22Rv1 (cell line): ENCODE measurements around the gene KIAA1671.

Experiments
- ZFX ChIP-seq: fragments of 450-650 bp; IDR thresholded peaks from 2 replicates; pipeline ENCODE4 v1.6.1; 2017; ENCODE audit warnings: antibody characterized with exemption, borderline replicate concordance
- TF ChIP-seq, protein P1 (sequence below): fragments of 450-650 bp; IDR thresholded peaks from 2 replicates; pipeline ENCODE4 v1.5.1; 2017; ENCODE audit warnings: mild to moderate bottlenecking

DNA sequence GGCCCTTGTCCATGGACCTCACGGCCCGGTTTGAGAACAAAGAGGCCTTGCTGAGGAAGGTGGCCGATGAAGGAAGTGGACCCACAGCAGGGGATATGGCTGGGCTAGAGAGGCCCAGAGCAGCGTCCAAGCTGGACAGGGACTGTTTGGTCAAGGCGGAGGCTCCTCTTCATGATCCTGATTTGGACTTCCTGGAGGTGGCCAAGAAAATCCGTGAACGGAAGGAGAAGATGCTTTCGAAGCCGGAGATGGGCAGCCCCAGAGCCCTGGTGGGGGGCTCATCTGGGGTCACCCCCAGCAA is 76.3 kb downstream of the KIAA1671 start:
- TF ChIP-seq, protein P1, sequence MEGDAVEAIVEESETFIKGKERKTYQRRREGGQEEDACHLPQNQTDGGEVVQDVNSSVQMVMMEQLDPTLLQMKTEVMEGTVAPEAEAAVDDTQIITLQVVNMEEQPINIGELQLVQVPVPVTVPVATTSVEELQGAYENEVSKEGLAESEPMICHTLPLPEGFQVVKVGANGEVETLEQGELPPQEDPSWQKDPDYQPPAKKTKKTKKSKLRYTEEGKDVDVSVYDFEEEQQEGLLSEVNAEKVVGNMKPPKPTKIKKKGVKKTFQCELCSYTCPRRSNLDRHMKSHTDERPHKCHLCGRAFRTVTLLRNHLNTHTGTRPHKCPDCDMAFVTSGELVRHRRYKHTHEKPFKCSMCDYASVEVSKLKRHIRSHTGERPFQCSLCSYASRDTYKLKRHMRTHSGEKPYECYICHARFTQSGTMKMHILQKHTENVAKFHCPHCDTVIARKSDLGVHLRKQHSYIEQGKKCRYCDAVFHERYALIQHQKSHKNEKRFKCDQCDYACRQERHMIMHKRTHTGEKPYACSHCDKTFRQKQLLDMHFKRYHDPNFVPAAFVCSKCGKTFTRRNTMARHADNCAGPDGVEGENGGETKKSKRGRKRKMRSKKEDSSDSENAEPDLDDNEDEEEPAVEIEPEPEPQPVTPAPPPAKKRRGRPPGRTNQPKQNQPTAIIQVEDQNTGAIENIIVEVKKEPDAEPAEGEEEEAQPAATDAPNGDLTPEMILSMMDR = peak; percentile 13; the same call in 1 of the 2 replicates
- TF ChIP-seq ZFX = no peak
